T-helper 1 cell treated with Interleukin-12 subunit alpha and Interleukin-12 subunit beta and Interleukin-4 antibody, amounts not matched to agents 30 μg/mL and 1 μg/mL, for 36 hours (primary cell): ENCODE measurements around the gene MYB.
A peak's percentile ranks its signal among the peaks of the same experiment; 100 is the strongest.
"Not testable (repeated sequence)": the region's sequence is repeated elsewhere in the genome, so short reads cannot be mapped to it uniquely, and the experiment has no call there.

Experiments used
- H3K27ac Mint-ChIP-seq: one replicate; pipeline ENCODE4 v1.8.0; 2021; ENCODE audit warnings: mild to moderate bottlenecking, mixed read lengths
- H3K27me3 Mint-ChIP-seq: one replicate; pipeline ENCODE4 v1.8.0; 2021; ENCODE audit warnings: low read depth, mixed read lengths
- H3K36me3 Mint-ChIP-seq: one replicate; pipeline ENCODE4 v1.8.0; 2021; ENCODE audit warnings: low read depth, mixed read lengths
- H3K4me1 Mint-ChIP-seq: one replicate; pipeline ENCODE4 v1.8.0; 2021; ENCODE audit warnings: low read depth, mixed read lengths
- H3K4me3 Mint-ChIP-seq: one replicate; pipeline ENCODE4 v1.8.0; 2021; ENCODE audit warnings: mild to moderate bottlenecking, moderate library complexity, mixed read lengths
- H3K9me3 Mint-ChIP-seq: one replicate; pipeline ENCODE4 v1.8.0; 2021; ENCODE audit warnings: mixed read lengths

MYB gene

DNA sequence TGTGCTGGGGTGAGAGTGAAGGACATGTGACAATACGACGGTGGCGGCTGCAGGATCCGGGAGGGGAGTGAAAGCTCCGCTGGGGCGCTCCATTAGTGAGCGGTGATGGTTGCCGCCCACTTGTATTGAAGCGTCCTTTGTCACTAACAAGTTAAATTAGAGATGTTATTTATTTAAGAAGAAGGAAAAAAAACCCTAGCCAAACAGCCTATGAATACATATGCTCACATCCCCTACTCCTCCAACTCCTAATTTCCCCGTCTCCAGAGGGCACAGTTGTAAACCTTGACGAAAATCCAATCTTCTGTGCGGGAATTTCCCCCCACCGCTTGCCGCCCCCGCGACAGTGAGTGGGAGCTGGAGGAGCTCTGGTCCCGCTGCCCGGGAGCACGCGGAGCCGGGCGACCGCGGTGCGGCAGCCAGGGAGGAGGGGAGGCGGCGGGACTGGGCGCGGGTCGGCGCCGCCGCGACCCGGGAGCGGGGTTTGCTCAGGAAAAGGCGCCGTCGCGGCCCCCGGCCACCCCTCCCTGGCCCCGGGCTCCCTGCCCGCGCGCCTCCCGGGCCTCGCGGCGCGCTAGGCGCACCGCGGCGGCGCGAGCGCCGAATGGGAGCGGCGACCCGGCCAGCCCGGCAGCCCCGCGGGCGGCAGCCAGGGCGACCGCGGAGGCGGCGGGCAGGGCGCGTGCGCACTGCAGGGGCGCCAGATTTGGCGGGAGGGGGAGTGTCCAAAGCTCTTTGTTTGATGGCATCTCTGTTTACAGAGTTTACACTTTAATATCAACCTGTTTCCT lies at the start of gene MYB:
TSS of gene MYB (plus strand) at position 767 of the 791 bp plus-strand sequence. CDS start 206 bp downstream, outside the sequence.
- Mint-ChIP-seq H3K9me3 (no peaks in the 10 kb centered on the region), H3K27ac (peak within 1 kb of the TSS; percentile 95), H3K4me3 (peak within 1 kb of the TSS; percentile 95), H3K4me1 (peaks cover 37% of the 10 kb centered on the region), H3K36me3 (peaks cover 8% of the 10 kb centered on the region), H3K27me3 (no peaks in the 10 kb centered on the region)

DNA sequence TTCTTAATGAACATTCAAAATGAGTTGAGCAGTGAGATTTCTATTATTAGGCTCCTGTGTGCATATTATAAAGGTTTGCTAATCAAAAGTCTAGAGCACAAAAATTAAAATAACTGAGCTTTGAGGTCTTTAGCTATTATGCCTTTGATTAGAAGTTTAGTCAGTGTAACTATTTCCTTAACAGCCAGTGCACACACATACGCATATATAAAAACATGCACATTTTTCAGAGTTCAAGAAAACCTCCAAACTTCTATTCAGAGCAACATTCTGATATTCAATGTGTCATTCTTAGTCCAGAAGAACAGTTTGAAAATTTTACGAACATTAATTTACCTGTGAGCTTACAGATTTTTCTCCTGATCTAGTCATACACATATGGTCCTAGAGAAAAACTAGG lies 48.3 kb upstream of the MYB start:
- peaks cover 62% of the 10 kb centered on the region for H3K4me1 Mint-ChIP-seq
- H3K9me3 Mint-ChIP-seq = no peaks in the 10 kb centered on the region
- H3K27me3 Mint-ChIP-seq = no peaks in the 10 kb centered on the region
- H3K27ac Mint-ChIP-seq = peak overlapping the region; percentile 11
- no peak overlapping the region for H3K4me3 Mint-ChIP-seq
- H3K36me3 Mint-ChIP-seq = peaks cover 2% of the 10 kb centered on the region

DNA sequence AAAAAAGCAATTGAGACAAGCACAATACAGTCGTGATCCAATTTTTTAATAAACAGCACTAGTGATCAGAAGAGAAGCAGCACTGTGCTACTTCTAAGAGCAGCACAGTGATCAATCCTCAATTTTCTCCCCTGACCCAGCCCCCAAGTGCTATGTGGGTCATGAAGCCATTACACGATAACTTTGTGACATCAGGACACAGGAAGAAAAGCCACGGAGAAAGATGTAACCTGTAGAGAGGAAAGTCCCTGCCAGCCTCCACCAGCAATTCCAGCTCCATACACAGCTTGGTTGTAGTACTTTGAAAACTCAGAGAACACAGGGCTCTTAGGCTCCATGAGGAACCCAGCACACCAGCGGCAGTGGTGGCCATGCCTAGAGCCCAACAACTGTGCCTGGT lies 45.3 kb upstream of the MYB start:
- H3K27ac Mint-ChIP-seq = peak overlapping the region; percentile 85
- no peaks in the 10 kb centered on the region for H3K27me3 Mint-ChIP-seq
- peak overlapping the region; percentile 61 for H3K4me3 Mint-ChIP-seq
- peaks cover 52% of the 10 kb centered on the region for H3K4me1 Mint-ChIP-seq
- H3K36me3 Mint-ChIP-seq = peaks cover 2% of the 10 kb centered on the region
- H3K9me3 Mint-ChIP-seq = no peaks in the 10 kb centered on the region

DNA sequence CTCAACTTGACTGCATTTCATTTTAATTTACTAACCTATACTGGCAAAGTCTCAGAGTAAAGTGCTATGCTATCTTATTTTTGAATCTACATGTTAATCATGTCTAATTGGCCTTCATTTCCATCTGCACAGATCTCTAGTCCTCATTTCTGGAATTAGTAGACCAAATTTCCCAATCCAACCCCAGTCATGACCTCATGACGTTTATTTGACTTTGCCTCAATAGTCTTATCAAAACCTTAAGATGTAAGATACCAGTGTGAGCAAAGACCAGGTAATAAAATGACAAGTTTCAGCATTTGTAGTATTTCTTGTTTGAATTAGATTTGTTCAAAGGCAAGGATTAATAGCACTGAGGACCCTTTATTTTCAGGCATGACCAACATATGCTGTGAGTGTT lies 43.3 kb upstream of the MYB start:
- Mint-ChIP-seq H3K36me3 (peaks cover 2% of the 10 kb centered on the region), H3K27me3 (no peaks in the 10 kb centered on the region), H3K4me3 (no peak overlapping the region), H3K27ac (no peak overlapping the region), H3K4me1 (peaks cover 52% of the 10 kb centered on the region), H3K9me3 (no peaks in the 10 kb centered on the region)

DNA sequence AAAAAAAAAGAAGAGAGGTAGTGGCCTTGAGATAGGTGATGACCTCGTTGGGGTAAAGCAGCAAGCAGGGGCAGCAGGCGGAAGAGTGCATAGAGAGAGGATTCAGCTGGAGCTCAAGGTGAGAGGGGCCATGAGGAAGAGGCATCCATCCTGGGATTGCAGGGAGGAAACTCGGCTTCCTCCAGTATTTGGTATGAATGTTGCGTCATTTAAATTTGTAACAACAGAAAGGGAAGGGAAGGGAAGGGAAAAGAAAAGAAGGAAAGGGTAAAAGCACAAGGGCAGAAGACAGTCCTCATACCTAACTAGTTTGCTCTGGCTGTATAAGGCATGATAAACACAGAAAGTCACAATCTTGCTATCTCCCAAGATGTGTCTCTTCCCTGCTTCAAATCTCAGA lies 39.9 kb upstream of the MYB start:
- Mint-ChIP-seq H3K4me3 (no peak overlapping the region), H3K27me3 (no peaks in the 10 kb centered on the region), H3K9me3 (no peaks in the 10 kb centered on the region), H3K27ac (no peak overlapping the region), H3K4me1 (peaks cover 53% of the 10 kb centered on the region), H3K36me3 (no peaks in the 10 kb centered on the region)

DNA sequence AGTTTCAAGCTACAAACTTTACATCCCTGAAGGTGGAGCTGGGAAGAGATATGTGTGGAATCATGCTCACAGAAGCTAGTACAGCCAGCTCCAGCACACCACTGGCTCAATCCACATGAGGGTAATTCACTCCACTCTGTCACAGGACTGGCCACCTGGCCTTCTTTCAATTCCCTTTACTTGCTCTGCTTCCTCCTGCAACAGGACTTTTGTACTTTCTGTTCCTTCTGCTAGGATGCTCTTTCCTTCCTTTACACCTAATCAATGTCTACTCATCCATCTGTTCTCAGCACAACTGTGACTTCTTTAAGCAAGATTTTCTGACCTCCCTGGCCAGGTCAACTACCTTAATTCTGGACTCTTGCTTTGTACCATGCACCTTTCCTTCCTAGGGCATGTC lies 39.4 kb upstream of the MYB start:
- no peaks in the 10 kb centered on the region for H3K27me3 Mint-ChIP-seq
- H3K36me3 Mint-ChIP-seq = no peaks in the 10 kb centered on the region
- peak overlapping the region; percentile 6 for H3K27ac Mint-ChIP-seq

DNA sequence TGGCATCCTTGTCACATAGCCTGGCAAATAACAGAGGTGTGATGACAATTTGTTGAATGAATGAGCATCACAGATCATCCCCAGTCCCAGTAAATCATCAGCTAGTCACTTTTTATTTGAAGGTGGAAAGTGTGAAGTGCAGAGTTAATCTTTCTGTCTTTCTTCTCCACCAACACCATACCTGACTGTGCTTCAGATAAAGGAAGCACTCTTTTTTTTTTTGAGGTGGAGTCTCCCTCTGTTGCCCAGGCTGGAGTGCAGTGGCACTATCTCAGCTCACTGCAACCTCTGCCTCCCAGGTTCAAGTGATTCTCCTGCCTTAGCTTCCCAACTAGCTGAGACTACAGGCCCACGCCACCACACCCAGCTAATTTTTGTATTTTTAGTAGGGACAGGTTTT lies 38.9 kb upstream of the MYB start:
- peak overlapping the region; percentile 6 for H3K27ac Mint-ChIP-seq
- not testable (repeated sequence) for H3K36me3 Mint-ChIP-seq, H3K9me3 Mint-ChIP-seq, H3K27me3 Mint-ChIP-seq, H3K4me3 Mint-ChIP-seq
- H3K4me1 Mint-ChIP-seq = peaks cover 55% of the 10 kb centered on the region

More for the DNA sequence above, 39.4 kb upstream of the MYB start:
- Mint-ChIP-seq H3K9me3 (no peaks in the 10 kb centered on the region), H3K4me1 (peaks cover 58% of the 10 kb centered on the region), H3K4me3 (no peak overlapping the region)

DNA sequence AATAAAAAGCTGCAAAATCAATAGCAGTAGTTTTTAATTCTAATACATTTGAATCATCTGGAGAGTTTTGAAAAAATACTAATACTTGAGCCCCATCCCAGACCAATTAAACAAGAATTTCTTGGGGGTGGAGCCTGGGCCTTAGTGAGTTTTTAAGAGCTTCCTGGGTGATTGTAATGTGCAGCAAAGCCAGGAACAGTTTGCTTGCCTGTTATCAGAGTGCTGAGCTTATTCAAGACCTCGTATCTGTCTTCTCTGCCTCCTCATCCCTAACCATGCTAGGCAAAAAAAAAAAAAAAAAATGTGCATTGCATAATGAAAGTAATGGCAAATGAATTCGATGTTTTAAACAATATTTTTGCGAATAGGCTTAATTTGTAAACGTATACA lies 36.4 kb upstream of the MYB start:
- Mint-ChIP-seq H3K9me3 (no peaks in the 10 kb centered on the region), H3K36me3 (no peaks in the 10 kb centered on the region), H3K4me1 (peaks cover 63% of the 10 kb centered on the region), H3K27ac (peak overlapping the region; percentile 91), H3K27me3 (no peaks in the 10 kb centered on the region), H3K4me3 (peak overlapping the region; percentile 75)

DNA sequence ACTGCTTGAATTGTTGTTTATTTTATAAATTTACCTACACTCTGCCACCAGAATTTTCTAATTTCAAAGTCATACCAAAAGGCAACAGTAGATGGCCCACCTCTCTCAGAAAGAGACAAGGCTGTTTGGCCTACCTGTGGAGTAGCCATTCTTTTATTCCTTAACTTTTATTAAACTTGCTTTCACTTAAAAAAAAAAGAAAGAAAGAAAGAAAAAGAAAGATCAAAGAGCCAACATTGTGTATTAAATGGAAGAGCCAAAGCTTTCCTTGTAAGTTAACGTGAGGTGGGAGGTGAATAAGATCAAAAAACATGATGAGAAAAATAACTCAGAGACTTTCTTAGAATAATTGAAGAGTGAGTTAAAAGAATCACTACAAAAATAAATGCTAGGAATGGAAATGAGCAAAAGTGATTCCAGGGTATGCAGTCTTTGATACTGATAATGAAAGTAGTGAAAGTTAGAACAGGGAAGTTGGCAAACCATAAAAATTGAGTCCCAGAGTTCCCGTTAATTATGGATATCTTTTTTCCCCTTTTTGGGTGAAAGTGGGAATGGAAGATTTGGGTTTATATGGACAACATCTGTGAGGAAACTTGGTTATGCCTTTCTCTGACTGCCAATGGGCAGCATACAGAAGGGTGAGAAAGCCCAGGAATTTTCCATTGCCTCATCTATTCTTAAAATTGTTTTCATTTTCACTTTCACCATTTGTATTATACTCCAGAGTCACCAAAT lies 35.9 kb upstream of the MYB start:
- Mint-ChIP-seq H3K4me3 (peak overlapping the region; percentile 75), H3K9me3 (no peaks in the 10 kb centered on the region), H3K36me3 (no peaks in the 10 kb centered on the region), H3K27me3 (no peaks in the 10 kb centered on the region), H3K27ac (peak overlapping the region; percentile 91), H3K4me1 (peaks cover 62% of the 10 kb centered on the region)

DNA sequence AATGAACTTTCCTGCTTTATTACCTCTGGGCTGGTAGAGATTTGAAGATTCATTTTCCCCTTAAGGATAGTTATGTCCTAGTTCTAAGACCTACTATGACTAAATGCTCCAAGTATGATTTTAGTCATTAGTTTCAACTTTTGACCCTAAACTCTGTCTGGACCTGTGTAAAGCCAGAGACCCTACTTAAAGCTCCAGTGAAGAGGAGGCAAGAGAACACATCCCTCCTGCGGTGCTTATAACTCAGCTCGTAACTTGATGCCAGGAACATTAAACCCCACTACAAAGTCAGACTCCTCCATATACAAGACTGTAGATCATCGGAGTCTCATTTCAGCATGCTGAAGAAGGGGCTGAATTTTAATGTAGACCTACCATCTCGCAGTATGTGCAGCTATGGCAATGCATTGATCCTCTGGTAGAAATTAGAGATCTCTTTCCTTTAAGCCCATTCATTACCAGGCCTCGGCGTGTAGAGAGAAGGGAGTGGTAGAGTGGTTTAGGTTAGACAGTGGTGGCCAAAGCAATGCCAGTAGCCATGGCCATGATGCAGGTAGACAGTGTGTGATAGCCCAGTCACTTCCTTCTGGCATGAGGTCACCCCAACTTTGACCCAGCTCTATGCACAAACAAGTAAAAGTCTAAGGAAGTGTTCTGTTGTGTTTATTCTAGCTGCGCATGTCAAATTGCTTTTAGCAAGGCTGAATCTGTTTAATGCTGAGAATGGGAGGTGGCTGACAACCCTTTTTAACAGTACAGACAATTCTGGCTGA lies 34.8 kb upstream of the MYB start:
- no peak overlapping the region for H3K4me3 Mint-ChIP-seq
- H3K27me3 Mint-ChIP-seq = no peaks in the 10 kb centered on the region

DNA sequence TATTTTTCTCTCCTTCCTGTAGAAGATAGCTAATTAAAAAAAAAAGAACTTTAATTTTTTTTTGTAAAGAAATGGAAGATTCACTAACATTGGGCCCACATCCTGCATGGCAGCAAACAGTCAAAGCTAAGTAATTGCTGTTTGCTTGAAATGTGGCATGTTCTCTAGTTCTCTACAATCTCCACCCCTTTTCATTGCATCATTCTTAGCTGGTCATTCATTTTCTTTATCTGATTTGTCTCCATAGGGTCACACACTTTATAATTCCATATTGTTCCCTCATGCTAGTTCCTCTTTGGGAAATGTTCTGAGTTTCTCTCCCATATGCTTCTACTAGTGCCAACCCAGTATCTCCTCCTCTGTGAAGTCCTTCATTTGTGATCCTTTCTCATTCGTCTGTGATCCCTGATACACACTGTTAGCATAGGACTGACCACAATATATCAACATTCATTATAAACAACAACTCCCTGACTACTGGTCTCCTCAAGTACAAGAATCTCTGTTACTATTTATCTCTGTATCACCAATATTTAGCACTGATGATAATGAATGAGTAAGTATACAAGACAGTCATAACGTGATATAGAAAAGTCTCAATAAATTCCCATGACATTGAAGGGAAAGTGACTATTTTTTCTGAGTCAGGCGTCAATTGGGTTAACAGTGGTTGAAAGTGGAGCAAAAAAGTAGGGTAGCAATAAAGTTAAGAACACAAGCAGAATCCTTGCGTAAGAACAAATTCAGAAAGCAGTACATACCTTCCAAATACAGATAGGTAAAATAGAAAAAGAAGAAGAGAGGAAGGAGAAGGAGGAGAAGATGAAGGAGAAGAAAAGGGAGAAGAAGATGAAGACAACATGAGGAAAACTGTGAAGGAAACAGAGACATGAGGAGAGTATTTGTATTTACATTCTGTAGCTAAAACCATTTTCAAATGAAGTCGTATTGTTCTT lies 33.2 kb upstream of the MYB start:
- peak overlapping the region; percentile 68 for H3K27ac Mint-ChIP-seq
- no peaks in the 10 kb centered on the region for H3K27me3 Mint-ChIP-seq
- peak overlapping the region; percentile 14 for H3K4me3 Mint-ChIP-seq
- peaks cover 11% of the 10 kb centered on the region for H3K9me3 Mint-ChIP-seq
- no peaks in the 10 kb centered on the region for H3K36me3 Mint-ChIP-seq
- peaks cover 50% of the 10 kb centered on the region for H3K4me1 Mint-ChIP-seq

More for the DNA sequence above, 34.8 kb upstream of the MYB start:
- peaks cover 5% of the 10 kb centered on the region for H3K9me3 Mint-ChIP-seq
- H3K4me1 Mint-ChIP-seq = peaks cover 57% of the 10 kb centered on the region
- peak overlapping the region; percentile 91 for H3K27ac Mint-ChIP-seq
- H3K36me3 Mint-ChIP-seq = no peaks in the 10 kb centered on the region

DNA sequence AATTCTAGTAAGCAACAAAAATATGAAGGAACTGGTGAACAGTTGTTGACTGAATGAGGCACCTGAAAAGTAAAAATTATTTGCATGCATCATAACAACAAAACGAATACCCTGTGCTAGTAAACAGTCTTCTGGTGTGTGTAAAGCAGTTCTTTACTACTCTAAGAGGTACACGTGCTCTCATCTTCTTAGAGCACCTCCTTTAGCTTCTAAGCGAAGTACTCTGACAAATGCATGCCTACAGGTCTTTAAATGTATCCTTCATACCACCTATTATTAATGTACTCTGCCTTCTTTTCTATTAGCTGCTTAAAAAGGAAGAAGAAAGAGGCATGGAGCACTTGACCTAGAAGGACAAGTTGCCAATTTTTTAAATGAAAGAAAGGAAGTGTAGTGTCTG lies 32.2 kb upstream of the MYB start:
- peaks cover 18% of the 10 kb centered on the region for H3K9me3 Mint-ChIP-seq
- H3K27me3 Mint-ChIP-seq = no peaks in the 10 kb centered on the region
- peaks cover 6% of the 10 kb centered on the region for H3K36me3 Mint-ChIP-seq
- peaks cover 52% of the 10 kb centered on the region for H3K4me1 Mint-ChIP-seq
- H3K27ac Mint-ChIP-seq = peak overlapping the region; percentile 41
- H3K4me3 Mint-ChIP-seq = no peak overlapping the region

DNA sequence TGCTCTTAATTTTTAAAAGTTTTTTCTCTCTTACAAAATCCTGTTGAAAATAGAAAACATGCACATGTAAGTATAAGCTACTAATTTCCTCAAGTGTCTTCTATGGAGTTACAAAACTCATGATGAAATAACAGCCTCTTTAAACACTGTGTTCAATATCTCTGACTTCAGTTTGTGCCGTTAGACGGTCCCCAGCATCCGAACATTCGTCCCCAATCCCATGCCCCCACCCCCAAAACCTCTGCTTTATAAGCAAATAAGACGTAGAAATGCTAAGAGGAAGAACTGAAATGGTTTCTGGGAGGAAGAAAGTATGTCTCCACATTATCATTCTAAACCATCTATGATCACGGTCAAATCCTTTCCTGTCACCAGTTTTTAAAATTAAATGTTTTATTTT lies 31.7 kb upstream of the MYB start:
- Mint-ChIP-seq H3K27ac (peak overlapping the region; percentile 41), H3K4me3 (no peak overlapping the region), H3K27me3 (no peaks in the 10 kb centered on the region), H3K36me3 (peaks cover 11% of the 10 kb centered on the region), H3K4me1 (peaks cover 50% of the 10 kb centered on the region), H3K9me3 (peaks cover 22% of the 10 kb centered on the region)

DNA sequence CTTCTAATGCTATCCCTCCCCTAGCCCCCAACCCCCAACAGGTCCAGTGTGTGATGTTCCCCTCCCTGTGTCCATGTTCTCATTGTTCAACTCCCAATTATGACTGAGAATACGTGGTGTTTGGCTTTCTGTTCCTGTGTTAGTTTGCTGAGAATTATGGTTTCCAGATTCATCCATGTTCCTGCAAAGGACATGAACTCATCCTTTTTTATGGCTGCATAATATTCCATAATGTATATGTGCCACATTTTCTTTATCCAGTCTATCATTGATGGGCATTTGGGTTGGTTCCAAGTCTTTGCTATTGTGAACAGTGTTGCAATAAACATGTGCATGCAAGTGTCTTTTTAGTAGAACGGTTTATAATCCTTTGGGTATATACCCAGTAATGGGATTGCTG lies 30.6 kb upstream of the MYB start:
- Mint-ChIP-seq H3K4me1 (peaks cover 42% of the 10 kb centered on the region), H3K9me3 (peaks cover 27% of the 10 kb centered on the region), H3K36me3 (peaks cover 16% of the 10 kb centered on the region)
- H3K27me3 Mint-ChIP-seq, H3K4me3 Mint-ChIP-seq, H3K27ac Mint-ChIP-seq: not testable (repeated sequence)
